Measurements from ENCODE around the gene RPP40. TPM values are rescaled to one million over a fixed set of nuclear protein-coding genes. Genes with fewer than 3 reads are reported as not detected.

RPP40 gene
- total and polyA plus RNA-seq, 9 of the 15 experiments (the other 6 are each of a cell fraction or from before 2014, with no cell fraction given): 22.6 to 114 (median 39.0) TPM

DNA sequence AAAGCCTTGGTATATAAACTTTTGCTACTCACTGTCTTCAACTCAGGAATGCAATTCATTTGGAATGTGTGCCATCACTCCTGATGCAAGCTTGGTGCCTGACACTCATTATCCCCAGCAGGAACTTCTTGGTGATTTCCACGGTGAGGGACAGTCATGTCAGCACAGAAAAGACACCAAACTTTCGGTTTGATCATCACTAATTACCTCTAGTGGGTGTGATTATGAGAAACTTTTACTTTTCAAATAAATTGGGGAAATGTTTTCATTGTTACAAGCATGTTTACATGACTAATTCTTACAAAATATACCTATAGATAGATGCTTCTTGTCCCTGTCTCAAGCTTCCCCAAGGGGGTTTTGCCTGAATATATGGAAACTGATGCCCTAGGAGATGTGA is 40.9 kb downstream of the RPP40 start:
- no peaks in the 10 kb centered on the region for H3K79me2 ChIP-seq (ENCODE audit: control insufficient read depth, insufficient read depth, low read length)
- FAIRE-seq: no peak
- in situ Hi-C loops (cut with MboI): no loop called here

DNA sequence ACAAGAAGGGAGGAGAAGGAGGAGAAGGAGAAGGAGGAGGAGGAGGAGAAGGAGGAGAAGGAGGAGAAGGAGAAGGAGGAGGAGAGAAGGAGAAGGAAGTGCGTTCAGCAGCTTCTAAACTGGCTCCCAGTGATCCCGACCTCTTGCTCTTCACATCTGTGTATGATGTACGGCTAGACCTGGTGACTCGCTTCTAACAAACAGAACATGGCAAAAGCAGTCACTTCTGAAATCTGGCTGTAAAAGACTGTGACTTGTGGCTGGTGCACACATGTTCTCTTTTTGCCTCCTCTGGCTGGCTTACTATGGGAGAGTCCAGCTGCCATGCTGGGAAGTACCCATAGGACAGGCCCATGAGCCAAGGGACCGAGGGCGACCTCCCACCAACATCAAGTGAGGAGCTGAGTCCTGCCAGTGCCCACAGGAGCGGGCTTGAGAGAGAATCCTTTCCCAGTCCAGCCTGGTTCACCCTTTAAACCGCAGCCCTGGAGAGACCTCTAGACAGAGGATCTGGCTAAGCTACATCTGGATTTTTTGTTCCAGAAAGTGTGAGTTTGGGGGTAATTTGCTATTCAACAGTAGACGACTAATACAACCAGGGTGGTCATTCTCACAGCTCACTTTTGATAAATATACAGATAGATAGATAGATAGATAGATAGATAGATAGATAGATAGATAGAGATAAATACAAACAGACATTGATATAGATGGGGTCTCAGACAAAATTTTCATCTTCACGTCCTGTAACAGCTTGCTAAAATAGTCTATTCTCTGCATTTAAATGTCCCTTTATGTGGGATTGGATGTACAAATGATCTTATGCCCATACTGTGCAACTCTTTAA is 42.3 kb downstream of the RPP40 start:
- ATAC-seq: no peak; the same call in 2 of the 3 replicates

More for the DNA sequence above, 40.9 kb downstream of the RPP40 start:
- no peak overlapping the region for H3K27ac ChIP-seq (ENCODE audit: extremely low read depth, low read depth, low read length)
- H4K20me1 ChIP-seq (replicated peaks; ENCODE audit: control insufficient read depth, insufficient read depth, low read length): no peaks in the 10 kb centered on the region
- intact Hi-C loops (cut with micrococcal nuclease): no loop called here
- H3K36me3 ChIP-seq (ENCODE audit: control insufficient read depth, insufficient read depth, low read length): no peaks in the 10 kb centered on the region
- ChIA-PET CTCF (ENCODE audit: low intra/inter-chr PET ratio) (no interaction called here), POLR2A (interaction anchor here (1.5 kb wide), 1 partner anchor 9 kb away, joined by 5 read pairs; no protein-coding TSS in a partner anchor)
- no peaks in the 10 kb centered on the region for H3K9me3 ChIP-seq (replicated peaks; ENCODE audit: control insufficient read depth, insufficient read depth, low read depth, low read length)
- H3K9me1 ChIP-seq (ENCODE audit: control insufficient read depth, insufficient read depth, low read length): no peaks in the 10 kb centered on the region
- no peaks in the 10 kb centered on the region for H3K4me1 ChIP-seq (replicated peaks in 1 of 2; ENCODE audit: control insufficient read depth in 2 of 2, insufficient read depth in 2 of 2, low read length in 2 of 2)
- peaks cover 17 to 33% of the 10 kb centered on the region in 2 experiments; a peak in 4 of 5 replicates for H3K27me3 ChIP-seq (ENCODE audit: control insufficient read depth in 2 of 2, insufficient read depth in 2 of 2, low read length in 2 of 2)
- no peak for DNase-seq (ENCODE audit: extremely low read depth in 1 of 4, low spot score in 3 of 4)
- no peak overlapping the region for H3K9ac ChIP-seq (ENCODE audit: insufficient read depth in 1 of 2, low read depth in 2 of 2, low read length in 2 of 2)
- no TSS peak for BruUV-seq (replicated peaks)
- ATAC-seq: no peak
- no peak overlapping the region for H2AFZ ChIP-seq (ENCODE audit: low read depth, low read length)
- 15% methylated on average over 2 of the region's 2 CpGs for WGBS (ENCODE audit: insufficient coverage, low coverage, missing lambda C conversion rate)
- H3K4me3 ChIP-seq: no peak overlapping the region
- H3K4me2 ChIP-seq (ENCODE audit: insufficient read depth, low read length): no peak overlapping the region
- no peak for TF ChIP-seq ZNF696 (CRISPR knock-in tag; conservative IDR thresholded peaks at IDR 0.05)

More for the DNA sequence above, 42.3 kb downstream of the RPP40 start:
- no peak for DNase-seq (ENCODE audit: extremely low read depth in 1 of 4, low spot score in 3 of 4)
- in situ Hi-C loops (cut with MboI) (no loop called here), intact Hi-C loops (cut with micrococcal nuclease) (no loop called here)
- Histone ChIP-seq H3K79me2 (ENCODE audit: control insufficient read depth, insufficient read depth, low read length) (no peaks in the 10 kb centered on the region), H3K9me3 (replicated peaks; ENCODE audit: control insufficient read depth, insufficient read depth, low read depth, low read length) (no peaks in the 10 kb centered on the region), H3K9me1 (ENCODE audit: control insufficient read depth, insufficient read depth, low read length) (no peaks in the 10 kb centered on the region), H3K27ac (ENCODE audit: extremely low read depth, low read depth, low read length) (no peak overlapping the region), H3K4me3 (no peak overlapping the region), H3K36me3 (ENCODE audit: control insufficient read depth, insufficient read depth, low read length) (no peaks in the 10 kb centered on the region), H3K4me1 (replicated peaks in 1 of 2; ENCODE audit: control insufficient read depth in 2 of 2, insufficient read depth in 2 of 2, low read length in 2 of 2) (no peaks in the 10 kb centered on the region), H2AFZ (ENCODE audit: low read depth, low read length) (no peak overlapping the region), H3K9ac (ENCODE audit: insufficient read depth in 1 of 2, low read depth in 2 of 2, low read length in 2 of 2) (no peak overlapping the region), H3K27me3 (ENCODE audit: control insufficient read depth in 2 of 2, insufficient read depth in 2 of 2, low read length in 2 of 2) (peaks cover 17 to 32% of the 10 kb centered on the region in 2 experiments; a peak in 4 of 5 replicates), H3K4me2 (ENCODE audit: insufficient read depth, low read length) (no peak overlapping the region), H4K20me1 (replicated peaks; ENCODE audit: control insufficient read depth, insufficient read depth, low read length) (no peaks in the 10 kb centered on the region)
- ChIA-PET POLR2A (interaction anchor here (0.8 kb wide), 1 partner anchor 648 kb away, joined by 3 read pairs; no protein-coding TSS in a partner anchor), CTCF (ENCODE audit: low intra/inter-chr PET ratio) (no interaction called here)
- BruUV-seq (replicated peaks): no TSS peak
- no peak for FAIRE-seq
- TF ChIP-seq GTF3C2 (IDR thresholded peaks at IDR 0.05; ENCODE audit: borderline replicate concordance, extremely low read depth, insufficient read length) (no peak), MCM7 (IDR thresholded peaks at IDR 0.05) (peak in 1 of 2 experiments; percentile 21; a peak in 1 of 4 replicates), EHMT2 (IDR thresholded peaks at IDR 0.05) (no peak), ZNF830 (CRISPR knock-in tag; IDR thresholded peaks at IDR 0.05) (no peak), DACH1 (IDR thresholded peaks at IDR 0.05; ENCODE audit: partially characterized antibody) (peak; percentile 92), MCM3 (IDR thresholded peaks at IDR 0.05) (peak; percentile 65; the same call in 1 of the 2 replicates), ZNF511 (CRISPR knock-in tag; IDR thresholded peaks at IDR 0.05) (0 out of 2 replicates have a peak, but pooled peaks have one; percentile 30), CREB5 (CRISPR knock-in tag; IDR thresholded peaks at IDR 0.05) (no peak)
- 12% methylated on average over 10 of the region's 10 CpGs for WGBS (ENCODE audit: insufficient coverage, low coverage, missing lambda C conversion rate)

Data from K562 (cell line).